ENCODE data around the gene MYO7A. TPM values are rescaled to one million over a fixed set of nuclear protein-coding genes. Genes with fewer than 3 reads are reported as not detected.

MYO7A gene
- total RNA-seq, 1 experiment from 2014 or later = 0.75 TPM

GRCh38 chr11:77127235-77127911 lies 673 bp upstream of the MYO7A start:
- peak; percentile 52 for DNase-seq (ENCODE audit: low read depth)

DNA sequence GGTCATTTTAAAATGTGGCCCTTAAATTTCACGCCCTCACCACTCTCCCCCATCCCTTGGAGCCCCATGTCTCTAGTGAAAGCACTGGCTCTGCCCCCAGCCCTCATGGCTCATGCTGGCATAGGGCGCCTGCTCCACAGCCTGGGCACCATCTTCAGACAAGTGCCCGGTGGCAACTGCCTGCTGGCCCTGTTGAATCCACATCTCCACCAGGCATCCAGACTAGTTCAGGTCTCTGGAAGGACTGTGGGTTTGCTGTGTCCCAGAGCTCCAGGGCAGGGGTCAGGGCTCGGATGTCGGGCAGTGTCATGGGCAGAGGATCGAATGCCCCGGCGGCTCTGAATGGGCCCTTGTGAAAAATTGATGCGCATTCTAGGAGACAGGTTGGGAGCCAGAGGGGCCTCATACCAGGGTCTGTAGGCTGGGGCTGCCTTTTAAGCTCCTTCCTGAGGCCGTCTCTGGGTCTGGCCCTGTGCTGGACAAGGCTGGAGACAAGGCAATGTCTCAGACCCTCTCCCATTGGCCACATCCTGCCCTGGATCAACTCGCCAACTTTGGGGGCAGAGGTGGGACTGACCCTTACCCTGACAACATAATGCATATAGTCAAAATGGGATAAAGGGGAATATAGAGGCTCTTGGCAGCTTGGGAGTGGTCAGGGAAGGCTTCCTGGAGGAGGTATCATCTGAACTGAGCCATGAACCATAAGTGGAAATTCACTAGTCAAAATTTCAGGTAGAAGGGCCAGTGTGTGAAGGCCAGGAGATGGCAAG lies 1.2 kb downstream of the MYO7A start:
- no peak for DNase-seq (ENCODE audit: low read depth)

DNA sequence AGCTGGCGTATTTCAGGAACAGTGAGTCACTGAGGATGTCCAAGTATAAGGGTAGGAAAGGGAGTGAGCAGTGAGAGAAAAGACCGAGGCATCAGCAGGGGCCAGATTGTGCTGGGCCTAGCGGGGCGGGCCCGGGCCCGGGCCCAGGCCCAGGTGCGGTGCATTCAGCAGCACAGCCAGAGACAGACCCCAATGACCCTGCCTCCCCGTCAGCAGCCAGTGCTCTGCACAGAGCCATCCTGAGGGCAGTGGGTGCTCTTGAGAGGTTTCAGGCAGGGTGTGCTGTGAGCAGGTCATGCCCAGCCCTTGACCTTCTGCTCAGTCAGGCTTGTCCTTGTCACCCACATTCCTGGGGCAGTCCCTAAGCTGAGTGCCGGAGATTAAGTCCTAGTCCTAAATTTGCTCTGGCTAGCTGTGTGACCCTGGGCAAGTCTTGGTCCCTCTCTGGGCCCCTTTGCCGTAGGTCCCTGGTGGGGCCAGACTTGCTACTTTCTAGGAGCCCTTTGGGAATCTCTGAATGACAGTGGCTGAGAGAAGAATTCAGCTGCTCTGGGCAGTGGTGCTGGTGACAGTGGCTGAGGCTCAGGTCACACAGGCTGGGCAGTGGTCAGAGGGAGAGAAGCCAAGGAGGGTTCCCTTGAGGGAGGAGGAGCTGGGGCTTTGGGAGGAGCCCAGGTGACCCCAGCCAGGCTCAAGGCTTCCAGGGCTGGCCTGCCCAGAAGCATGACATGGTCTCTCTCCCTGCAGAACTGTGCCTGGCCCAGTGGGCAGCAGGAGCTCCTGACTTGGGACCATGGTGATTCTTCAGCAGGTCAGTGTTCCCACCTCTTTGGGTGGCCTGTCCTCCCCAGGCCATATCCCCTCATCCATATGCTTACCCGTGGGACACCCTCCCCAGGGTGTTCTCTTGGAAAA lies 2.1 kb downstream of the MYO7A start:
- no peak for DNase-seq (ENCODE audit: low read depth)

- DNase-seq (ENCODE audit: low read depth) = no peak
Measured at GRCh38 chr11:77130763-77131513, 2.9 kb downstream of the MYO7A start.

DNA sequence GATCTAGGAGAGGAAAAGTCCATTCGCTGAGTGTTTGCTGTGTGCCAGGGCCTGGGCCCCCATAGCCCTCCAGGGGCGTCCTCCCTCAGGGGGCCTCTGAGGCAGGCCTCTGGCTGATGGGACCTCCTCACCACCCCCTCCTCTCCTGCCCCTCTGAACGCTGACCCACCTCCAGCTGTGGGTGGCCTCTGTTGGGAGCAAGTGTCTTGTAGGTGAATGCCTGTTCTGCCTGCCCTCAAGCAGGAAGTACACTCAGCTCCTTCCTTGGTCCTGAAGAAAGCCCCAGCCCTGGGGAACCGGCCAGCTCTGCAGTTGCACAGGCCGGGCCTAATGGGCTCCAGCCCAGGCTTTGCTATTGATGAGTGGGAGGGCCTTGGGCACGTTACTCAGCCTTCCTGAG lies 3.5 kb downstream of the MYO7A start:
- DNase-seq (ENCODE audit: low read depth) = no peak

DNA sequence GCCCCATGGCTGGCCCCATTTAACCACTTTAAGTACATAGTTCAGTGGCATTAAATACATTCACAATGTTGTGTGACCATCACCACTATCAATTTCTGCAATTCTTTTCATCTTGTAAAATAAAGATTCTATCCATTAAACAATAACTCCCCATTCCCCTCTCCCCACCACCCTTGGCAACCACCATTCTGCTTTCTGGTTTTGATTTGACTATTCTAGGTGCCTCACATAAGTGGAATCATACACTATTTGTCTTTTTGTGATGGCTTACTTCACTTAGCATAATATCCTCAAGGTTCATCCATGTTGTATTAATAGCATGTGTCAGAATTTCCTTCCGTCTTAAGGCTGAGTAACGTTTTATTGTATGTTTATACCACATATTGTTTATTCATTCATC lies 7.0 kb downstream of the MYO7A start:
- DNase-seq (ENCODE audit: low read depth) = no peak

GRCh38 chr11:77136074-77136473 lies 8.0 kb downstream of the MYO7A start:
- peak; percentile 63 for DNase-seq (ENCODE audit: low read depth)

DNA sequence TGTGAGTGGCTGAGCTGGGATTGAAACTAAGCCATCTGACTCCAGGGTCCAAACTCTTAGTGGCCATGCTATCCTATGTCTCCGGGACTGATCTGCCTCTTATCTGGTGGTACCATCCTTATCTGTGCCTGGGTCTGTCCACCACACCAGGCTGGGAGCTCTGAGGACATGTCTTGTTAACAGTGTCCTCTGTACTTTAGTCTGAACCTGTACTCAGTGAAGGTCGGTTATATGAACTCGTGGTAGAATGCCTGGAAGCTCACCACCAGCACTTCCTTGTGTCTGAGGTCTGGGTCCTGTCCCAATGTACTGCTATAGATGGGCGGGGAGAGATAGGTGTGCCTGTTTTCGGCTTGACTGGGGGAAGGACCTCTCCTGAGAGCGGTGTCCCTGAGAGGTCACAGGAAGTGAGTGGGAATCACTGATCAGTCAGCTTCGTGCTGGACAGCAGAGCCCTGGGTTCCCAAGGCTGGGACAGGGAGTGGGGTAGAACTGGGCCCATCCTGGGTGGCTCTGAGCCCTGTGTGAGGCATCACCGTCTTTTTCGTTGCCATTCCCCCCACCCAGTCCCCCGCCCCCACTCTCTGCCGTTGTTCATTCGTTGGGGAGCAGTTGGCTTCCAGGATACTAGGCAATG lies 8.9 kb downstream of the MYO7A start:
- DNase-seq (ENCODE audit: low read depth) = no peak

DNA sequence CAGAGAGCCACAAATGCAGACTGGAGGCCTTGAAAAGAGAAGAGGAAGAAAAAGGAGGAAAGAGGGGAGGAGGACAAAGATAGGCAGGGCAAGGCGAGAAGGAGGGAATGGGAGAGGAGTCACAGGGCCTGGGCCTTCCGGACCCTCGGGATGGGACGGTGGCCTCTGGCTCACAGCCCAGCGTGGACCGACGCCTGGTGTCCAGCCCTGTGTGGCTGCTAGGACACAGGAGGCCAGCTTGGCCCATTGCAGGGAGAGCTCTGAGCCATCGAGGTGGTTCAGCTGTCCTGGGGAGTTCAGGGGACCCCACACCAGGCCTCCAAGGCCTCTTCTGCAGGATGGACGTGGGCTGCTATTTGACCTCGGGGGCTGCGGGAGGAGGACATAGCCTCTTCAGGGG lies 9.4 kb downstream of the MYO7A start:
- no peak for DNase-seq (ENCODE audit: low read depth)

DNA sequence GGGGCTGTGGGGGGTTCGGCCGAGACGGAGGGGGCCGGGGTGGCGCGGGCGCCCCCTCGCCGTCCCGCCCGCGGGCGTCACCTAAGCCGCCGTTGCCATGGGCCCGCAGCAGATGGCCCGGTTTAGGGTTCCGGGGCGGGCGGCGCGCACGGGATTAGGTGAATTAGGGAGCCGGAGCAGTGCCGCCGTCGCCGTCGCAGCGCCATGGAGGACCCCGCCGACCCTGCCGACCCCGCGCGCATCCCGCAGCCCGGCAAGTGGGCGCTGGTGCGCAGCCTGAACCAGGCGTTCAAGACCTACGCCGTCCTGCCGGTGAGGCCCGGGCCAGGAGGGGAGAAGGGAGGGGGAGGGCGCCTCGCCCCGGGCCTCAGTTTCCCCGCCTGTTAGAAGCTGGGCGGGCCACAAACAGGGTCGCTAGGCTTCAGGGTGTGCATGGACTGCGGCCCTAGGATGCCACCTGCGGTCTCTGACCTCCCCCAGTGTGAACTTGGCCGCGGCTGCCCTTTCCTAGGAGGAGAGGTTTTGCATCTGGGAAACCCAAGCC lies 10.1 kb downstream of the MYO7A start:
- DNase-seq (ENCODE audit: low read depth) = no peak

DNA sequence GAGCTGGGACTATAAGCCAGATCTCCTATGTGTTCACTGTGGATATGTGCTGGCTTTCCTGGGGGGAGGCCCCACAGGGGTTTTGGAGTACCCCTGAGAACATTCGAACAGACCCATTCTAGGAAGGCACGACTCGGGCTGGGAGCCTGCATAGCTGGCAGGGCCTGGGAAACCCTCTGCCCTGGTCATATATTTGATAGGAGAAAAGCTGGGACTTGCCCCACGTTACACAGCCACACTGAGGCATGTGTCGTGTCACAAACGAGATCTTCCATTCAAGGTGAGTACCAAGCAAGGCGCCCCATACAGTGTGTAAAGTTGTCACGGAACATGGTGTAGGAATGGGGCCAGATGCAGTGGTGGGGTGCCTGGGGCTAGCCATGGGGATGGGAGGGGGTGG lies 11.2 kb downstream of the MYO7A start:
- DNase-seq (ENCODE audit: low read depth) = no peak

DNA sequence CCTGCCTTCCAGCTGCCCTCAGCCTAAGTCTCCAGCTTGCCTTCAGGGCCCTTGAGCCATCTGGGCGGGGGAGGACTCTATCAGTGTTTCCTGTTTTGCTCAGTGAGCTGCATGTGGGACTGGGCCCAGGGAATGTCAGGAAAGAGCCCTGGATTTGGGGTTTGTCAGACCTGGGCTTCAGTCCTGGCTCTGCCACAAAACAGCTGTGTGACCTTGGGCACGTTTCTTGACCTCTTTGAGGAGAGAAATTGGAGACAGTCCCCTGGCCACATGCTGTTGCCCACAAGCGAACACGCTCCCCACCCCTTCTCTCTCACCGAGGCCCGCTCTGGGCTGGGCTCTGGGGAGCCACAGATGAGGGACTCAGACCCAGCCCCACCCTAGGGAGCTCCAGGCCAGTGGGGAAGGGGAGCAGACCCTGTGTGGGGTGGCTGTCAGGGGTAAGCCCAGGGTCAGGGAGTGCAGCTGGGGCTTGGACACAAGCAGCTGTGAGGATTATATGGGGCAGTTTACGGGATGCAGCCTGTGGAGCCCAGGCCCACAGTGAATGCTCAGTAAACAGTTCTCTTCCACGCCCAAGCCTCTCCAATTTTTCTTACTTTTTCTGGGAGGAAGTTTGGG lies 12.3 kb downstream of the MYO7A start:
- peak; percentile 74 for DNase-seq (ENCODE audit: low read depth)

GRCh38 chr11:77141034-77141433 lies 13.0 kb downstream of the MYO7A start:
- peak; percentile 60 for DNase-seq (ENCODE audit: low read depth)

- no peak for DNase-seq (ENCODE audit: low read depth)
Measured at GRCh38 chr11:77141475-77141874, 13.4 kb downstream of the MYO7A start.

- DNase-seq (ENCODE audit: low read depth) = no peak
Measured at GRCh38 chr11:77142091-77142975, 14.3 kb downstream of the MYO7A start.

DNA sequence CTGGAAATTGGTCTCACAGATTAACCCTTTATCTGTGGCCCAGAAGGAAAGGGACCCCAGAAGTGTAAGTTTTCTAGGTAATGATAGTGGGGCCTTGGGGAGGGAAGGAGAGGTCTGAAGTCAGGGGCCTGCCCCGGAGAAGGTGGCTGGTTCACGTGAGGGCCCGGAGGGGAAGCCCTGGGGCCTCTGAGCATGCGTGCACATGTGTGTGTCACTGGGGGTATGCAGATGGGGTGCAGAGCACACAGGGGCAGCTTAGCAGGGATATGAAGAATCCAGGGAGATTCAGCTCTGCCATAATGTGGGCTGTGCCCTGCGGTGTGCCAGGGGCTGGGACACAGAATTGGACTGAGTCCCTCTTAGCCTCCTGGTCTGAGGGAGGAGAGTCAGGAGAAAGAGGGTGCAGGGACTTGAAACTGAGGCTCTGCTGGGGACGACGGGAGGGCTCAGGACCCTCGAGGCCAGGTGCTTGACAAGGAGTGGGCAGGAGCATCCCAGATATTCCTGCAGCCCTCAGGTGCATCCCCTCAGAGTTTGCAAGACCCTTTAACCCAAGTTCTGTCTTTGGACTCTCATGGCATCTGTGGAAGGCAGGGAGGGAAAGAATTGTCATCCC lies 15.5 kb downstream of the MYO7A start:
- no peak for DNase-seq (ENCODE audit: low read depth)

DNA sequence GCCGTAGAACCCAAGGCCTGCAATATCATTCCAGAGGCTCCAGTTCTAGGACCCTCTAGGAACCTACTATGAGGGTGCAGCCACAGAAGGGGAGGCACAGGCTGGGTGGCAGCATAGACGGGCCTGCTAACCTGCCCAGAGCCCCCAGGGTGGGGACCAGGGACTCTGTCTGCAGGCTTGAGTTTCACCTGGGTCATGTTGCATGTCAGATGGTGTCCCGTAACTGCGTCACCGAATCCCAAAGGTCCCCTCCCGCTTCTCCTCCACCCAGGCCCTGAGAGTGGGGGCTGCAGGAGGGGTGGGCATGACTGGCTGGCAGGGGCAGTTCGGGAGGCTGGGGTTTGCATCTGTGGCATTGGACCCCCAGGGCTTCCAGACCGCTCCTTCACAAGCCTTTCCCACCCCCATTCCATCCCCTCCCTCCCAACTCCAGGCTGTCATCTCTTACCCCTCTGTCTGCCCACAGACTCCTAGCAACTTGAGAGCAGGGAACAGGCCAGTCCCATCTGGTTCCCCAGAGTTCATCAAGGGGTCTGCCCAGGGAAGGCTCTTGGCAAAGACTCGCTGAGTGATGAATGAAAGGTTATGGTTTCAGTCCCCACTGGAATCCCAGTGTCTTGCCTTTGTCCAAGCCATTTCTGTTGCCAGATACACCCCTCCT lies 16.3 kb downstream of the MYO7A start:
- no peak for DNase-seq (ENCODE audit: low read depth)

- no peak for DNase-seq (ENCODE audit: low read depth)
Measured at GRCh38 chr11:77144857-77145428, 16.9 kb downstream of the MYO7A start.

All from LHCN-M2 (cell line).